Kidney (tissue), 14 donors: Measurements from ENCODE around the gene CNIH1. TPM values are rescaled to one million over a fixed set of nuclear protein-coding genes. Genes with fewer than 3 reads are reported as not detected.

Experiments used
- DNase-seq, 5 donors: peaks; one replicate each; pipeline ENCODE4 v3.0.0-alpha.2; 2013 to 2020
- FAIRE-seq: peaks from 2 replicates; lab custom pipeline; 2012; peaks lifted over from hg19 to GRCh38; lab: Jason Lieb, UNC
- H3K27ac ChIP-seq, 2 donors: one replicate each; pipeline ENCODE4 v1.7.0; 2013; ENCODE audit warnings: low read depth in 2 of 2, low read length in 2 of 2, inconsistent platforms in 1 of 2
- H3K27me3 ChIP-seq: one replicate; pipeline ENCODE4 v1.7.1; 2013; ENCODE audit warnings: low read length, inconsistent platforms; ENCODE audit not compliant: control insufficient read depth, insufficient read depth
- H3K36me3 ChIP-seq, 3 donors: one replicate each; pipeline versions ENCODE4 v1.7.0 to v1.7.1; 2013; ENCODE audit warnings: low read length in 3 of 3, control low read depth in 1 of 3, inconsistent platforms in 1 of 3; ENCODE audit not compliant: insufficient read depth in 3 of 3, control insufficient read depth in 2 of 3
- H3K4me1 ChIP-seq, 3 donors: one replicate each; pipeline versions ENCODE4 v1.7.0 to v1.7.1; 2013; ENCODE audit warnings: low read length in 3 of 3, inconsistent platforms in 1 of 3, low read depth in 1 of 3; ENCODE audit not compliant: control insufficient read depth in 2 of 3, insufficient read depth in 2 of 3
- H3K4me3 ChIP-seq, 3 donors: one replicate each; pipeline versions ENCODE4 v1.7.0 to v1.8.1; 2013; ENCODE audit warnings: low read length in 3 of 3, control low read depth in 1 of 3, inconsistent platforms in 1 of 3
- H3K9ac ChIP-seq, 3 donors: one replicate each; pipeline versions ENCODE4 v1.7.0 to v1.7.1; 2013; ENCODE audit warnings: low read length in 3 of 3, control low read depth in 1 of 3, inconsistent platforms in 1 of 3
- H3K9me3 ChIP-seq, 3 donors: one replicate each; pipeline versions ENCODE4 v1.7.0 to v1.7.1; 2013; ENCODE audit warnings: low read length in 3 of 3, control low read depth in 1 of 3, inconsistent platforms in 1 of 3; ENCODE audit not compliant: control insufficient read depth in 2 of 3, insufficient read depth in 1 of 3
- intact Hi-C: fragments of 100-400 bp; cut with DNase I; formaldehyde crosslinking; loops from one replicate; pipeline ENCODE4 v1.11.1; 2022
- polyA plus RNA-seq: library from polyadenylated mRNA; stranded (reverse); fragments of 350-450 nt; fragmentation: Illumina TruSeq; extraction: RNeasy Lipid Tissue Mini Kit (QIAGEN cat#74804); gene quantifications from one replicate; pipeline ENCODE4 v1.2.3, GENCODE V29; 2014; ENCODE audit warnings: low read depth, low replicate concordance; ENCODE audit not compliant: insufficient read depth
- total RNA-seq: library from RNA; stranded (reverse); fragmentation: NEBNext Ultra II Directional; extraction: Animal tissue kit (Norgen Biotek cat#: 25700); gene quantifications from one replicate; pipeline ENCODE4 v1.2.1, GENCODE V29; 2021
- TF ChIP-seq, protein P1 (sequence below): IDR thresholded peaks from 3 replicates; pipeline ENCODE4 v1.5.1; 2012; ENCODE audit warnings: mild to moderate bottlenecking, moderate library complexity, borderline replicate concordance; ENCODE audit not compliant: insufficient read depth; ENCODE audit errors: extremely low read depth
- donor health status: control.
- donor health status: control.
- donor health status: control.
- donor health status: control.
- donor health status: control.
- donor health status: DM: yes; HTN: yes; CAD: no.
- donor health status: Normal renal cell carcinoma (clear cell type).

Gene CNIH1
- total and polyA plus RNA-seq, 2 donors from 2014 or later, result 64.8 to 78.3 TPM

DNA sequence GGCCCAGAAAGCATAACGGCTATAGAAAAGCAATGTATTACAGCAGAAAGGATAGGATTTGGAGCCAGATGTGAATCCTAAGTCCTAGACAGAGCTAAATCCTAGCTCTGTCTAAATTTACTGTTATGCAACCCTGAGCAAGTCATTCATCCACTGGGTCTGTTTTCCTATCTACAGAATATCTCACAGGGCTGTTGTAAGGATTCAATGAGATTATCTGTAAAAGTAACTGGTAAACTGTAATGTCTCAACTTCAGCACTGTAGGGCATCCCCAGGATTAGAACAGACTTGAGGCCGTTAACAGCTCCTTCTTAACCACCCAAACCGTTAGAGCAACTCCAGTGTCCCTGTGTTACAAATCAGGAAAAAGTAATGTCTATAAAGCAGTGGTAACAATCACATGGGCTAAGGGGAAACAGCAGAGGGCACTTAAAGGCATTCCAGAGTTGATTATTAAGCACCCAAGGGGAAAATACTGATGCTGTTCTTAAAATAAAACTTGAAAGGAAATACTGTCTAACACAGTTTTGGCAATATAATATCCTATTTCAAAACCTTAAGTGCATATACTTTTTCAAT is 37.6 kb upstream of the CNIH1 start:
- no peaks in the 10 kb centered on the region for H3K9me3 ChIP-seq
- FAIRE-seq (no peak), DNase-seq (no peak)
- no peak overlapping the region for H3K4me3 ChIP-seq
- peaks cover 0 to 8% (median 0%) of the 10 kb centered on the region in 3 donors for H3K36me3 ChIP-seq
- TF ChIP-seq, protein P1, sequence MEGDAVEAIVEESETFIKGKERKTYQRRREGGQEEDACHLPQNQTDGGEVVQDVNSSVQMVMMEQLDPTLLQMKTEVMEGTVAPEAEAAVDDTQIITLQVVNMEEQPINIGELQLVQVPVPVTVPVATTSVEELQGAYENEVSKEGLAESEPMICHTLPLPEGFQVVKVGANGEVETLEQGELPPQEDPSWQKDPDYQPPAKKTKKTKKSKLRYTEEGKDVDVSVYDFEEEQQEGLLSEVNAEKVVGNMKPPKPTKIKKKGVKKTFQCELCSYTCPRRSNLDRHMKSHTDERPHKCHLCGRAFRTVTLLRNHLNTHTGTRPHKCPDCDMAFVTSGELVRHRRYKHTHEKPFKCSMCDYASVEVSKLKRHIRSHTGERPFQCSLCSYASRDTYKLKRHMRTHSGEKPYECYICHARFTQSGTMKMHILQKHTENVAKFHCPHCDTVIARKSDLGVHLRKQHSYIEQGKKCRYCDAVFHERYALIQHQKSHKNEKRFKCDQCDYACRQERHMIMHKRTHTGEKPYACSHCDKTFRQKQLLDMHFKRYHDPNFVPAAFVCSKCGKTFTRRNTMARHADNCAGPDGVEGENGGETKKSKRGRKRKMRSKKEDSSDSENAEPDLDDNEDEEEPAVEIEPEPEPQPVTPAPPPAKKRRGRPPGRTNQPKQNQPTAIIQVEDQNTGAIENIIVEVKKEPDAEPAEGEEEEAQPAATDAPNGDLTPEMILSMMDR, result no peak
- peaks cover 0 to 6% (median 0%) of the 10 kb centered on the region in 3 donors for H3K4me1 ChIP-seq
- no peaks in the 10 kb centered on the region for H3K27me3 ChIP-seq
- H3K27ac ChIP-seq, result no peak overlapping the region
- intact Hi-C loops, result no loop called here
- no peak overlapping the region for H3K9ac ChIP-seq

DNA sequence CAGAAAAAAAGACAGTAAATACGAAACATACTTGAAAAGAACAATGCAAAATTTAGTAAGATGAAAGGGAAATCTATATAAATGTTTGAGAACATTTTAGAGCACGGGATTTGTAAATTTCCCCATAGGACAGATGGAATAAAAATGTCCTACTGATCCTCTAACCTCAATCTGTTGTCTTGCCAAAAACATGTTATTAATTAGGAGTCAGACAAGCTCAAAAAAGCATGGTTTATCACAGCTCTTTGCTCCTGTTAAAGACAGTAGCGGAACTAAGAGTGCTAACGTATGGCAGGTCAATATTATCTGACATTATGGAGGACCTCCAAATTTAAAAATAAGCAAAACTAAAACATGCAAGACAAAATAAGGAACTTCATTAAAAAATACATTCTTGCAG is 34.7 kb upstream of the CNIH1 start:
- no peak overlapping the region for H3K9ac ChIP-seq
- peaks cover 0 to 8% (median 0%) of the 10 kb centered on the region in 3 donors for H3K36me3 ChIP-seq

DNA sequence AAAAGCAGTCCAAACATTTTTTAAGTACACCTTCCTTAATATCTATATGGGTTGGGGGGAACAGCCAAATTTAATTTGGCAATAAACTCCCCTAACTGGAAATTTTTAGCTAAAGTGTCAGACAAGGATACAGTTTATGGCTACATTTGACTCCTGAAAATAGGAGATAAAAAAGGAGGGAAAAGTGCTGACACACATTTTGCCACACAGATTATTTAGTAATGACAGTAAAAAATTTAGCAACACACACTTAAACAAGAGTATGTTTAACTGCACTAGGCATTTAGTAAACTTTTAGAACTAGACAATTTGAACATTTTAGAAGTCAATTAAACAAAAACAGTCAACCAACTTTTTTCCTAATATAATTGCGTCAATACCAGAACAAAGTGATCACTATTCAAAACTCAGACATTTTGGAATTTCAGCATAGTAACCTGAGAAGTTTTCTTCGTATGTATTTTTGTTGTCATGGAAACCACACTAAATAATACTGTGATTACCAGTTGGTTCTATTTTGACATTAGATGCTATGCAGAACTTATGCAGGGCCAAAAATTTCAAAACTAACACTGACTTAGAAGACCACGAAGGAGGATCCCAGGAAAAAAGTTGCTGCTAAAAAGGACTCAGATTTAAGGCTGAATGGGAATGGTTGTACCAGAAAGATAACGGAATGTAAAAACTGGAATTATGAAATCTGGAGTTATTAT is 34.2 kb upstream of the CNIH1 start:
- Histone ChIP-seq H3K27ac (no peak overlapping the region), H3K9me3 (no peaks in the 10 kb centered on the region), H3K27me3 (no peaks in the 10 kb centered on the region), H3K4me3 (no peak overlapping the region), H3K4me1 (peaks cover 0 to 4% (median 0%) of the 10 kb centered on the region in 3 donors), H3K36me3 (peaks cover 0 to 8% (median 0%) of the 10 kb centered on the region in 3 donors), H3K9ac (no peak overlapping the region)
- no peak for DNase-seq
- no peak for FAIRE-seq
- intact Hi-C loops, result no loop called here
- TF ChIP-seq, protein P1, result no peak

More for the DNA sequence above, 34.7 kb upstream of the CNIH1 start:
- intact Hi-C loops, result no loop called here
- Histone ChIP-seq H3K27me3 (no peaks in the 10 kb centered on the region), H3K9me3 (no peaks in the 10 kb centered on the region), H3K27ac (no peak overlapping the region), H3K4me1 (peaks cover 0 to 4% (median 0%) of the 10 kb centered on the region in 3 donors), H3K4me3 (no peak overlapping the region)
- DNase-seq (no peak), FAIRE-seq (no peak)
- TF ChIP-seq, protein P1, result no peak
